ENCODE data around the gene GLCCI1.

GLCCI1 gene

DNA sequence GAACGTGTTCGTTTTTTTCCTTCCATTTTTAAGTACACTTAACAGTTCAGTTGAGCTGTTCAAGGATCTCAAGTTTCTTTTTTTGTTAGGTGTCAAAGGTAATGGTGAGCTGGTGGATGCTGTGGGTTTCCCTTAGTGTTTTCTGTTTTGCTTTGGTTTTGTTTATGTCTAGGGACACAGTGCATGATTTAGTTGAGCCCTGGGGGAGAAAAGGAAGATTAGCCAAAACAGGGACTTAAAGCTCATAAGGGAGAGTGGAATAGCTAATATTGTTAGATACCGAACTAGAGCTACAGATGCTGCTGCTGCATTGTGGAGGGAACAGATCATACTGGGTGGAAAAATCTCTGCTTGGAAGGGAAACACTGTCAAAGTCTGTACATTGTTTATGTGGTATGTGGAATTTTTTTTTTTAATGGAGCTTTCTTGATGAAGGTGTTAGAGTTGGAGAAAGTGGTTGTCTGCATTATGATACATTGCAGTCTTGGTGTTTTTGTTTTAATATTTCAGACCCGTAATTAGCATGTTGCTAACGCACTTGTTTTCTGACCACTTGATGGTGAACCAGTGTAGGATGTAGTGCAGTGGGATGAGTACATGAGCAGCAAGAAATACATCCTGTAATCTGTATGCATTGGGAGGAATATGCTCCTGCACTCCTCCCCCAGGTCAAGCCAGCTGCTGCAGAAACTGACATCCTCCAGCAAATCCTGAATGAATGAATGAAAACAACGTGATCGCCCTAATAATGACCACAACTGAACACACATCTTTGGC, 2.1 kb downstream of the GLCCI1 start:
- DNase-seq (ENCODE audit: extremely low spot score), result no peak
- ChIA-PET POLR2A (interaction anchor here (0.5 to 0.8 kb wide), 3 partner anchors 9 to 1305 kb away, joined by 3 to 5 read pairs (median 4); no protein-coding TSS in a partner anchor), CTCF (interaction anchor here (0.8 to 2.4 kb wide), 5 partner anchors 18 to 220 kb away, joined by 3 to 9 read pairs (median 5); no protein-coding TSS in a partner anchor)
- TF ChIP-seq, protein P1, sequence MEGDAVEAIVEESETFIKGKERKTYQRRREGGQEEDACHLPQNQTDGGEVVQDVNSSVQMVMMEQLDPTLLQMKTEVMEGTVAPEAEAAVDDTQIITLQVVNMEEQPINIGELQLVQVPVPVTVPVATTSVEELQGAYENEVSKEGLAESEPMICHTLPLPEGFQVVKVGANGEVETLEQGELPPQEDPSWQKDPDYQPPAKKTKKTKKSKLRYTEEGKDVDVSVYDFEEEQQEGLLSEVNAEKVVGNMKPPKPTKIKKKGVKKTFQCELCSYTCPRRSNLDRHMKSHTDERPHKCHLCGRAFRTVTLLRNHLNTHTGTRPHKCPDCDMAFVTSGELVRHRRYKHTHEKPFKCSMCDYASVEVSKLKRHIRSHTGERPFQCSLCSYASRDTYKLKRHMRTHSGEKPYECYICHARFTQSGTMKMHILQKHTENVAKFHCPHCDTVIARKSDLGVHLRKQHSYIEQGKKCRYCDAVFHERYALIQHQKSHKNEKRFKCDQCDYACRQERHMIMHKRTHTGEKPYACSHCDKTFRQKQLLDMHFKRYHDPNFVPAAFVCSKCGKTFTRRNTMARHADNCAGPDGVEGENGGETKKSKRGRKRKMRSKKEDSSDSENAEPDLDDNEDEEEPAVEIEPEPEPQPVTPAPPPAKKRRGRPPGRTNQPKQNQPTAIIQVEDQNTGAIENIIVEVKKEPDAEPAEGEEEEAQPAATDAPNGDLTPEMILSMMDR (IDR thresholded peaks at IDR 0.05; ENCODE audit: control extremely low read depth, extremely low read depth, low read depth, missing control alignments), result no peak

DNA sequence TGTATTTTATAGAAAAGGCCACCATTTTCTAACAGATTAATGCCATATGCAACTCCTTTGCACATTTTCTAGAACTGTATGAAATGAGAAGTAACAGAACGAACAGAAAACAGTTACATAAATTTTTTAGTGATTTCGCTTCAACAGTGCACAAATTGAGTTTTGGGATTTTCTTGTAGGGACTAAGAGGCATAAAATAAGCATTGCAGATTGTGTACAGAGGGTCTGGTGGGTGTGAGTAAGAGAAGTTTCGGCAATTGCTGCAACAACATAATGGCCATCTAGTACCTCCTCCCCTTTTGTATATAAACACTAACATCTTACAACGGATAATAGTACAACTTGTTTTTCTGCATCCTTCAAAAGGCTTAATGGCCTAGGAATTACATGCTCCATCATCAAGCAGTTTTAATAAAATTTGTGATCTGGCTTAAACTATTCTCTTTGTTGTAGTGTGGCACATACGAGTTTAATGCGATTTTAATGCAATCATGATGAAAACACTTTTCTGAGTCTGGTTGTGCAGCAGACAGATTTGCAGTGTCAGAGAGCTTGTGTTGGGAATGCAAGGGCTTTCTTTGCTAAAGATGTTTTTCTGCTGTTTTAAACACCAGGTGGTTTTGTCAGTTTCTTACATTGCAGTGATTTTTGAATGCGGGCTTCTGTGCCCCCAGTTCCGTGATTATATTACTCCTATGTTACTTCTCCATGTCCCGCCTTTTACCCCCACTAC, 2.9 kb downstream of the GLCCI1 start:
- no peak for DNase-seq (ENCODE audit: extremely low spot score)
- POLR2A ChIA-PET, result no interaction called here
- CTCF ChIA-PET, result interaction anchor here (1.4 kb wide), 1 partner anchor 34 kb away, joined by 5 read pairs; no protein-coding TSS in a partner anchor
- TF ChIP-seq, protein P1 (IDR thresholded peaks at IDR 0.05; ENCODE audit: control extremely low read depth, extremely low read depth, low read depth, missing control alignments), result no peak

DNA sequence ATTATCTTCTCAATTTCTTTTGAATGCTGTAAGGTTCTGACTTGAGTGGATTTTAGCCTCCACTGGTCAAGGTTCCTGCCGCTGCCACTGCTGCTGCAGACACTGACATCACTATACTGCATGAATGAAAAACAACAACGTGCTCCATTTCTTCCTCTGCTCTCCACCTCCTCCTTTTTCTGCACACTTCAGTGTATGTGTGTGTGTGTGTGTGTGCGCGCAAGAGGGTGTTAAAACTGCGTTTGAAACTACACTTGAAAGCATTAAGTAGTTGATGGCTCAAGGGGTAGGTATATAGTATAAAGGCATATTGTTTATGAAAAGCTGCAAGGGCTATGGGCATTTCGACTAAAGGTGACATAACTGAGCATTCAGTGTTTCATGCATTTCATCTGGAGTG, 3.5 kb downstream of the GLCCI1 start:
- TF ChIP-seq, protein P1 (IDR thresholded peaks at IDR 0.05; ENCODE audit: control extremely low read depth, extremely low read depth, low read depth, missing control alignments), result no peak
- ChIA-PET CTCF (interaction anchor here (0.6 to 1.5 kb wide), 3 partner anchors 17 to 218 kb away, joined by 3 to 4 read pairs (median 3); no protein-coding TSS in a partner anchor), POLR2A (no interaction called here)
- DNase-seq (ENCODE audit: extremely low spot score), result no peak

DNA sequence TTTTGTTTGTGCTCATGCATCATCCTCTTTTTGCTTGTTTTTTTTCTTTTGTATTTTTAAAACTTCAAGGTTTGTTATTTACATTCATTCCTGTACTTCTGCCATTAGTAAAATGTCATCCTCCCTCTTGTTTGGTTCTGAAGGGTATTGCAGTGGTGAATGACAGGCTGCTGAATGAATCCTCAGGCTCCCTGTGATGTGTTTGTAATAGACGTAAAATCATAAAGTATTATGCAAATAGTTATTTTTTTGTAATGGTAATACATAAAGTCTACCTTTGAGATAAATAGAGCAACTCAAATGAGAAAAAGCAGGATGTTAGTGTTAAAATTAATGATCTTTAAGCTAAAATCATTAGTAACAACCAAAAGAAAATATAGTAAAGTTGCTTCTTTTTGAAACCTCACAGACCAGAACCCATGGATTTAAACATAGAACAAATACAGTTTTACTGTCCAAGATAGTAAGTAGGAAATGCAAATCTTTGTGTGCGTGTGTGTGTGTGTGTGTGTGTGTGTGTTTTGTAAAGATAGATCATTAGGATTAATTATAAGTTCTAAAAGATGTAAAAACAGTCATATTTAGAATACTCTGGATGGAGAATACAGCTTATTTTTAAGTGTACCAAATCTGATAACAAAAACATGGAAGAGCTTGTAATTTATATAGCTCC, 4.5 kb downstream of the GLCCI1 start:
- ChIA-PET POLR2A (interaction anchor here (0.7 kb wide), 1 partner anchor 39 kb away, joined by 3 read pairs; no protein-coding TSS in a partner anchor), CTCF (interaction anchor here (0.6 to 1.5 kb wide), 6 partner anchors 10 to 217 kb away, joined by 3 to 4 read pairs (median 3); no protein-coding TSS in a partner anchor)
- no peak for DNase-seq (ENCODE audit: extremely low spot score)
- TF ChIP-seq, protein P1 (IDR thresholded peaks at IDR 0.05; ENCODE audit: control extremely low read depth, extremely low read depth, low read depth, missing control alignments), result no peak

DNA sequence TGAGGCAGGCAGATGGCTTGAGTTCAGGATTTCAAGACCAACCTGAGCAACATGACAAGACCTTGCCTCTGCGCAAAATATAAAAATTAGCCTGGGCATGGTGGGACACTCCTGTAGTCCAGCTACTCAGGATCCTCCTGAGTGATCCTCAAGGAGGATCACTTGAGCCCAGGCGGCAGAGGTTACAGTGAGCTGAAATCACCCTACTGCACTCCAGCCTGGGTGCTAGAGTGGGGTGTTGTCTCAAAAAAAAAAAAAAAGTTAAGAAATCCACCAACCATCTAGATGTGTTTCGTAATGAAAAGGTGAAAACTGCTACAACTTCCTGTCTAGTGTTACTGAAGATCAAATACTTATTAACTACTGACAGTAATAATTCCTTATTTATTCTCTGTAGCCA, 8.1 kb downstream of the GLCCI1 start:
- POLR2A ChIA-PET, result no interaction called here
- CTCF ChIA-PET, result interaction anchor here (0.7 to 1.6 kb wide), 4 partner anchors 23 to 157 kb away, joined by 3 to 4 read pairs (median 4); no protein-coding TSS in a partner anchor

More for the DNA sequence above, 8.1 kb downstream of the GLCCI1 start:
- no peak for DNase-seq (ENCODE audit: extremely low spot score)
- TF ChIP-seq, protein P1 (IDR thresholded peaks at IDR 0.05; ENCODE audit: control extremely low read depth, extremely low read depth, low read depth, missing control alignments), result no peak
